HG03108 (cell line): Measurements from ENCODE around the gene CA6.
"Not testable (repeated sequence)": the region's sequence is repeated elsewhere in the genome, so short reads cannot be mapped to it uniquely, and the experiment has no call there.

Experiments used
- ATAC-seq: cut with Tn5 transposase; IDR thresholded peaks from one replicate; pipeline ENCODE4 v1.9.1; 2021; ENCODE audit warnings: moderate library complexity; ENCODE audit not compliant: unreplicated experiment

The CA6 gene

GRCh38 chr1:9004031-9004699 lies 58.5 kb downstream of the CA6 start:
- ATAC-seq: no peak

- no peak for ATAC-seq
Observed at GRCh38 chr1:9004700-9005394, 59.2 kb downstream of the CA6 start.

- ATAC-seq: no peak
Observed at GRCh38 chr1:9005395-9005708, 59.7 kb downstream of the CA6 start.

- no peak for ATAC-seq
Observed at GRCh38 chr1:9006956-9007615, 61.4 kb downstream of the CA6 start.

DNA sequence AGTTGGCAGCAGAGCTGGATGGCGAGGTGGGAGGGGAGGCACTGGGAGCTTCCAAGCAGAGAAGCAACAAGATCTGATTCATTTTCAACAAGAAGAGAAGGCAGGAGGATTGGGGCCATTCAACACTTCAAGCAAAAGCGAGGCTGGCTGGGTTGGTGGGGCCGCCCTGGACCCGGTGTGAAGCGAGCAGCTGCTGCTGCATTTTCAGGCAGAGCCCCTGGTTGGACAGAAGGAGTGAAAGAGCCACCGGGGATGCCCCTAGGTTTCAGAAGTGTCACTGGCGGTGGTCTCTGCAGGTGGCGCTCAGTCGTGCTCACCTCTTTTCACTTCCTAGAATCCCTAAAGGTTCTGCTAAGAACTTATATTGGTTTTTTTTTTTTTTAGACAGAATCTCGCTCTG lies 62.6 kb downstream of the CA6 start:
- ATAC-seq: no peak

- no peak for ATAC-seq
Observed at GRCh38 chr1:9009438-9010370, 64.0 kb downstream of the CA6 start.

DNA sequence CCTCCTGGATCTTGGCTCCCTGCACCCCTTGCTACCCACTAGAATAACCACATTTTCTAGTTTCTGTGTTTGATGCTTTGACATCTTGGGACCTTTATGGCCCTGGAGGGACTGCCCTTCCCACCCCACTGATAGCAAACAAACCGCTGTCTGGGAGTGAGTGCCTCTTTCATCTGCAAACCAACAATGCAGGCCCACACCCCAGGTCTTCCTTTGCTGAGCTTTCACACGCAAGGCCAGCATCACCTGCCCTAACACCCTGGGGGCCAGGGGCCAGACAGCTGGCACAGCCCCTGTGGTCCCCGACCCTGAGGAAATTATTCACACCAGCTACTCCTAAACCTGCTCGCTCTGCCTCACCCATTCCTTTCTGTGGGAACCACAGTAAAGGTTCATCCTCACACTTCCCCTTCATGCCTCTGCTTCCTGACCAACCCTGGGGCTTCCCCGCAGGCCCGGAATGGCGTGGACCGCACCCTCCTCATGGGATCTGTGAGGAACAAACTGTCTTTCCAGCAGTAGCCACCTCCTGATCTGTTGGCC lies 65.2 kb downstream of the CA6 start:
- ATAC-seq: no peak

- ATAC-seq: no peak
Observed at GRCh38 chr1:9013819-9014218, 68.2 kb downstream of the CA6 start.

DNA sequence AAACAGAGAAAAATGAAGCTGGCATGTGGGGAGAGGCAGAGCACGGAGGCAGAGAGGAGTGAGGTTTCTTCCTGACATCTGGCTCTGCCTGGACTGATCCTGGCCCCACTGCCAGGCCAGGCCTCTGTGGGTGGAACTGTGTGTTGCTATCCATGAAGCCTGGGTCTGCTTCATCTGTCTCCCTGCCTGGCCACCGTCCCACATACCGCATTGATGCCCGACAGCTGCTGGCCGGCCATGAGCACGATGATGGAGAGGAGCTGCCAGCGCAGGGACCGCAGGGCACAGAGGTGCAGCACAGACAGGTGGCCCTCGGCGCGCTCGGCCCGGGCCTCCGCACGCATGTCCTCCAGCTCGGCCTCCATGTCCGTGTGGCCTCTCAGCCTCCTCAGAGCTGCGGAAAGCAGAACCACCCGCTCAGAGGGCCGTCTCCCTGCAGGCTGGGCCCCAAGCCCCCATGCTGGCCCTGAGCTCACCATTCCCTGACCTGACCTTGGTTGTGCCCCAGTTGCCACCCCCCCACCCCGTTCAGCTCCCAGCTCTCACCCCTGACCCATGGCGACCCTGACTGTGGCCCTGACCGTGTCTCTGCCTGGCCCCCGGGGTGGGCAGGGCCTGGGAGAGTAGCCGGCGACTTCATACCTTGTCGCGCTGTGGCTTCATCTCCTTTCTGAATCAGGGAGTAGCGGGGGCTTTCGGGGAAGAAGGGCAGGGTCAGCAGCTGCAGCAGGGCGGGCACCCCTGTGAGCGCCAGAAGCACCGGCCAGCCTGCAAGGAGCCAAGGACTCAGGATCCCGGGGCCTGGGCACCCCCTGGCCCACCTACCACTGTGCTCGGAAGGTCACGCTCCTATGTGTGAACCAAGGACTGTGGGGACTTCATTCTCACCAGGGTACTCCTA lies 69.1 kb downstream of the CA6 start:
- ATAC-seq: no peak

DNA sequence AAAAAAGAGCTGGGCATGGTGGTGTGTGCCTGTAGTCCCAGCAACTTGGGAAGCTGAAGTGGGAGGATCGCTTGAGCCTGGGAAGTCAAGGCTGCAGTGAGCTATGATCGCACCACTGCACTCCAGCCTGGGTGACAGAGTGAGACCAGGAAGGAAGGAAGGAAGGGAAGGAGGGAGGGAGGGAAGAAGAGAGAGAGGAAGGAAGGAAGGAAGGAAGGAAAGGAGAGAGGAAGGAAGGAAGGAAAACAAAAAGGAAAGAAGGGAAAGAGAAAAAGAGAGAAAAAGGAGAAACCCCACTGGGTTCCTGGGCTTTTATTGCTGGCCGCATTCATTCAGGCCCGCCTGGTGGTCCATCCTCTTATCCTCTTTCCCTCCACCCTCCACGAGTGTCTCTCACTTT lies 70.8 kb downstream of the CA6 start:
- ATAC-seq: no peak

GRCh38 chr1:9018333-9018732 lies 72.7 kb downstream of the CA6 start:
- no peak for ATAC-seq

DNA sequence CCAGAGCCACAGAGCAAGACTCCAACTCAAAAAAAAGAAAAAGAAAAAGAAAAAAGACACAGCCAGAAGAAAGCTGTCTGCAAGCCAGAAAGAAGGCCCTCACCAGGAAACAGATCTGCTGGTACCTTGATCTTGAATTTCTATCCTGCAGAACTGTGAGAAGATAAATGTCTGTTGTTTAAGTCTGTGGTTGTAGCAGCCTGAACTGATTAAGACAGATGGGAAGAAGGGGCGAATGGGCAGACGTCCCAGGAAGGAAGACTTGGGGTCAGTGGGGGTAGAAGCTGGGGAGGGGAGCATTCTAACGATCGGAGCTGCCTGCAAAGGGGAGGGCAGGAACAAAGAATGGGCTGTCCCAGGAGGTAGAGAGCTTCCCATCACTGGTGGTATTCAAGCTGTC lies 74.2 kb downstream of the CA6 start:
- no peak for ATAC-seq

- ATAC-seq: no peak
Observed at GRCh38 chr1:9020305-9020704, 74.6 kb downstream of the CA6 start.

GRCh38 chr1:9022026-9022738 lies 76.5 kb downstream of the CA6 start:
- not testable (repeated sequence) for ATAC-seq

DNA sequence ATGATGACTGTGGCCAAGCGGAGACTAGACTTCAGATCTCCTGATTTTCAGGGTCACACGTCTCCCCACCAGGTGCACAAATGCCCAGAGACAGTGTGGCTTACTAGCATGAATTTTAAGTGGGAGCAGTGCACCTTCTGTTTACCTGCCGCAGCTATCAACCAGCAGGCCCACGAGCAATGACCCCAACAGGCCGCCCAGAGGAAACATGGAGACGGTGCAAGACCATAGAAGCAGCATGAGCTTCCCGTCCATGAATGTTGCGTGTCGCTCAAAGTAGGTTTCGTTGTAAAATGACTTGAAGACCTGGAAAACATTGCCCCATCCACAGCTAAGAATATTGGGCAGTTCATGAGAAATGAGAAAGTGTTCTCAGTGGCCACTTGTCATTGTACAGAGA lies 77.1 kb downstream of the CA6 start:
- ATAC-seq: no peak
